Mucosa of descending colon (tissue), 3 donors: ENCODE results near the gene ARHGAP22. TPM values are rescaled to one million over a fixed set of nuclear protein-coding genes. Genes with fewer than 3 reads are reported as not detected.
"Not testable (repeated sequence)": the region's sequence is repeated elsewhere in the genome, so short reads cannot be mapped to it uniquely, and the experiment has no call there.

ENCODE experiments used
- ATAC-seq: fragments of 200-7000 bp; cut with Tn5 transposase; one replicate; pipeline ENCODE4 v1.9.1; 2020; ENCODE audit warnings: mild to moderate bottlenecking, moderate library complexity
- DNase-seq, 3 donors: peaks; one replicate each; pipeline ENCODE4 v3.0.0-alpha.2; 2020
- H3K36me3 ChIP-seq: fragments of 200-600 bp; one replicate; pipeline ENCODE4 v1.8.0; 2021; ENCODE audit warnings: low read depth, mild to moderate bottlenecking
- H3K4me1 ChIP-seq: fragments of 200-600 bp; one replicate; pipeline ENCODE4 v1.8.0; 2021; ENCODE audit warnings: low read depth, mild to moderate bottlenecking
- H3K4me3 ChIP-seq: fragments of 200-600 bp; one replicate; pipeline ENCODE4 v1.8.0; 2021; ENCODE audit warnings: mild to moderate bottlenecking
- H3K9me3 ChIP-seq: fragments of 200-600 bp; one replicate; pipeline ENCODE4 v1.8.0; 2021; ENCODE audit warnings: mild to moderate bottlenecking
- intact Hi-C, 2 donors: fragments of 100-400 bp; cut with DNase I in 1 of 2; cut with micrococcal nuclease in 1 of 2; formaldehyde crosslinking; loops; one replicate each; pipeline versions ENCODE4 v1.11.0 to v1.11.1; 2022; cut with DNase I, micrococcal nuclease
- total RNA-seq, 3 donors: library from RNA; stranded (reverse); fragmentation: NEBNext Ultra II Directional in 2 of 3; extraction: Animal tissue kit (Norgen Biotek cat#: 25700) in 2 of 3; gene quantifications; one replicate each; pipeline versions ENCODE4 v1.2.1 to v1.2.4, GENCODE V29; 2021 to 2023
- TF ChIP-seq, protein P1 (sequence below): fragments of 200-600 bp; IDR thresholded peaks from one replicate; pipeline ENCODE4 v1.8.0; 2022; ENCODE audit warnings: antibody characterized with exemption, mild to moderate bottlenecking
- donor health status: DM: no; HTN: no; CAD: no; lungs with moderate emphysema.
- donor health status: DM: no; HTN: no; CAD: no.
- donor health status: DM: no; HTN: yes; CAD: no.

The ARHGAP22 gene
- total RNA-seq, 3 donors from 2014 or later, result 0.93 to 5.9 (median 1.3) TPM

DNA sequence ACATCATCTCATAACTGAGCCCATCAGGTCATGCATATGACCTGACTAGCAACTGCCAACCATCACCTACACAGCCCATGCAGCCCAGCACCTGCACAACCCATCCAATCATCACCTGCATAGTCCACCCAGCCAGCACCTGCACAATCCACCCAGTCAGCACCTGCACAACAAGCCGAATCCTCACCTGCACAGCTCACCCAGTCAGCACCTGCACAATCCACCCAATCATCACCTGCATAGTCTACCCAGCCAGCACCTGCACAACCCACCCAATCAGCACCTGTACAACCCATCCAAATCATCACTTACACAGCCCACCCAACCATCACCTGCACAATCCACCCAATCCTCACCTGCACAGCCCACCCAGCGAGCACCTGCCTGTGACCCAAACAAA, 46.4 kb upstream of the ARHGAP22 start:
- Histone ChIP-seq H3K9me3 (no peaks in the 10 kb centered on the region), H3K4me1 (peaks cover 9% of the 10 kb centered on the region), H3K4me3 (no peak overlapping the region), H3K36me3 (no peaks in the 10 kb centered on the region)
- ATAC-seq, result no peak
- no peak for DNase-seq
- TF ChIP-seq, protein P1, sequence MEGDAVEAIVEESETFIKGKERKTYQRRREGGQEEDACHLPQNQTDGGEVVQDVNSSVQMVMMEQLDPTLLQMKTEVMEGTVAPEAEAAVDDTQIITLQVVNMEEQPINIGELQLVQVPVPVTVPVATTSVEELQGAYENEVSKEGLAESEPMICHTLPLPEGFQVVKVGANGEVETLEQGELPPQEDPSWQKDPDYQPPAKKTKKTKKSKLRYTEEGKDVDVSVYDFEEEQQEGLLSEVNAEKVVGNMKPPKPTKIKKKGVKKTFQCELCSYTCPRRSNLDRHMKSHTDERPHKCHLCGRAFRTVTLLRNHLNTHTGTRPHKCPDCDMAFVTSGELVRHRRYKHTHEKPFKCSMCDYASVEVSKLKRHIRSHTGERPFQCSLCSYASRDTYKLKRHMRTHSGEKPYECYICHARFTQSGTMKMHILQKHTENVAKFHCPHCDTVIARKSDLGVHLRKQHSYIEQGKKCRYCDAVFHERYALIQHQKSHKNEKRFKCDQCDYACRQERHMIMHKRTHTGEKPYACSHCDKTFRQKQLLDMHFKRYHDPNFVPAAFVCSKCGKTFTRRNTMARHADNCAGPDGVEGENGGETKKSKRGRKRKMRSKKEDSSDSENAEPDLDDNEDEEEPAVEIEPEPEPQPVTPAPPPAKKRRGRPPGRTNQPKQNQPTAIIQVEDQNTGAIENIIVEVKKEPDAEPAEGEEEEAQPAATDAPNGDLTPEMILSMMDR, result no peak
- intact Hi-C loops, result loop anchor here in 1 of 2 donors (10.0 kb wide), 1 partner anchor 96 kb away; no protein-coding TSS in a partner anchor

DNA sequence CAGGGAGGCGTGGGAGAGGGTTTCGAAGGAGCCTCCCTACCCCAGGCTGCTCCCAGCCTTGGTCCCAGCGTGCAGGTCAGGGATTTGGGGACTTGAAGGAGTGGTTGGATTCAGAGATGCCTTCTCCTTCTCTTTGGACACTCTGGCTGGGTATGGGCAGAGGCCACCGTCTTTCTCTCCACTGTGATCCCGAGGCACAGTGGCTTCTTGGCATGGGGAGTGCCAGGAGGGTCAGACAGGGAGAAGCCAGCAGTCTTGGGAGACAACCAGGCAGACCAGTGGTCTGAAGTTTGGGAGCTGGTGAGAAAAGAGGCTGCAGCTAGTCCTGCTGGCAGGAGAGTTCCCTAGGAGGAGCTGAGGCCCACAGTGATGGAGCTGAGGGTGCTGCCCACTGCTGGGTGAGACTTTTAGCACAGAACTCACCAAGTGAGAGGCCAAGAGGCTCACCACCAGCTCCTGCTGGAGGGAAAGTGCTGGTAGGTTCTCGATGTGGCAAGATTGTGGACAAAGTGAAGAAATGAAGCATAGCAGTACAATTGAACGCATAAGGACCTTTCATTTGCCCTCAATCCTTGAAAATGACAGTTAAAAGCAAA, 44.6 kb upstream of the ARHGAP22 start:
- no peaks in the 10 kb centered on the region for H3K9me3 ChIP-seq

DNA sequence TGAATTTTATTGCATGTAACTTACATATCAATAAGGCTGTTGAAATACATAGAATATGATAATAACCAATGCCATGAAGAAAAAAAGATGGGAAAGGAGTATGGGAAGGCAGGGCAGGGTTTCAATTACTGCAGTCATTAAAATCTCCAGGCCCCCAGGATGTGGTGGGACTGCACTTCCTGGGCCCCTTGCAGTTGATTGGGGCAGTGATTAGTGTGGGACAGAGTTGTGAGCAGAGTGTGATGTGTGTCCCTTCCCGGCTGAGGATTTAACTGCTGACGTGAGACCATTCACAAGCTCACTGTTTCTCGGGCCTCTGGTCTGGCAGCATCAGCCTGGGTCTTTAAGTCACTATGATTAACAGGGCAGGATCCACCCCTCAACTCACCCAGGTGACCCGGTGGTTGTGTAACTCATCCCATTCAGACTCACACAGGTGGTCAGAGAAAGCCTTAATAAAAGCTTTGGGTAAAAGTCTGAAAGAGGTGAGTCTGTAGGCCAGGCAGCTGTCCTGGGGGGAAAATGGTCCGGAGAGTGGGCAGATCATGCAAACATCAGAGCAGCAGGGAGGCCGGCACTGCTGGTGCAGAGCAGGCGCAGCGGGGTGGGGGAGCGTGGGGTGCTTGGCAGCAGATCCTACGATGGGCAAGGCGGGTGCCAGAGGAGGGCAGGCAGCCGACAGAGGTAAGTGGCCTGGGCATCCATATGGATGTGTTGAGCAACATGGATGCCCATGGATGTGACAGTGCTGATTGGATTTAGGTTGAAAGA, 43.5 kb upstream of the ARHGAP22 start:
- no peaks in the 10 kb centered on the region for H3K36me3 ChIP-seq
- ATAC-seq (no peak), DNase-seq (no peak)
- H3K9me3 ChIP-seq, result no peaks in the 10 kb centered on the region
- intact Hi-C loops, result no loop called here
- TF ChIP-seq, protein P1, result no peak
- no peak overlapping the region for H3K4me3 ChIP-seq
- H3K4me1 ChIP-seq, result no peaks in the 10 kb centered on the region

More for the DNA sequence above, 44.6 kb upstream of the ARHGAP22 start:
- no peak for ATAC-seq
- TF ChIP-seq, protein P1, result no peak
- Histone ChIP-seq H3K4me3 (no peak overlapping the region), H3K36me3 (no peaks in the 10 kb centered on the region), H3K4me1 (no peaks in the 10 kb centered on the region)
- intact Hi-C loops, result no loop called here
- no peak for DNase-seq

DNA sequence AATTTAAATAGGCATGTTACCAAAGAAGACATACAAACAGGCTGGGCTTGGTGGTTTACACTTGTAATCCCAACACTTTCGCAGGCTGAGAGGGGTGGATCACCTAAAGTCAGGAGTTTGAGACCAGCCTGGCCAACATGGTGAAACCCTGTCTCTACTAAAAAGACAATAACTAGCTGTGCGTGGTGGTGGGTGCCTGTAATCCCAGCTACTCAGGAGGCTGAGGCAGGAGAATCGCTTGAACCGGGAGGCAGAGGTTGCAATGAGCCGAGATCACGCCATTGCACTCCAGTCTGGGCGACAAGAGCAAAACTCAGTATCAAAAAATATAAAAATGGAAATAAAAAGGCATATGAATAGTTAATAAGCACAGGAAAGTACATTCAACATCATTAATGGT, 42.2 kb upstream of the ARHGAP22 start:
- H3K4me1 ChIP-seq, H3K36me3 ChIP-seq, H3K9me3 ChIP-seq, intact Hi-C loops, ATAC-seq, H3K4me3 ChIP-seq, DNase-seq: not testable (repeated sequence)

DNA sequence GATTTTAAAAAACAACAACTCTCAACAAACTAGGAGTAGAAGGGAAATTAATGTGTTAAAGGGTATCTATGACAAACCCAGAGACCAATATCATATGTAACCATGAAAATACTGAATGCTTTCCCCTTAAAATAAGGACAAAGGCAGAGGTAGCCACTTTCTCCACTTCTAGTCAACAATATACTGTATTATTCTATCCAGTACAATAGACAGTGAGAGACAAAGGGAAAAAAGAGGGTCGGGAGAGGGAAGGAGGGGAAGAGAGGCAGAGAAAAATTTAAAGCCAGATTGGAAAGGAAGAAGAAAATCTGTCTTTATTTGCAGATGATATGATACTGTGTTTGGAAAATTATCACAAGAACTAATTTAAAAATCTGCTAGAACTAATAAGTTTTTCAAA, 40.7 kb upstream of the ARHGAP22 start:
- Histone ChIP-seq H3K4me1 (no peaks in the 10 kb centered on the region), H3K4me3 (no peak overlapping the region), H3K9me3 (peaks cover 4% of the 10 kb centered on the region), H3K36me3 (no peaks in the 10 kb centered on the region)
- intact Hi-C loops, result no loop called here
- ATAC-seq, result no peak
- no peak for DNase-seq
- TF ChIP-seq, protein P1, result no peak

DNA sequence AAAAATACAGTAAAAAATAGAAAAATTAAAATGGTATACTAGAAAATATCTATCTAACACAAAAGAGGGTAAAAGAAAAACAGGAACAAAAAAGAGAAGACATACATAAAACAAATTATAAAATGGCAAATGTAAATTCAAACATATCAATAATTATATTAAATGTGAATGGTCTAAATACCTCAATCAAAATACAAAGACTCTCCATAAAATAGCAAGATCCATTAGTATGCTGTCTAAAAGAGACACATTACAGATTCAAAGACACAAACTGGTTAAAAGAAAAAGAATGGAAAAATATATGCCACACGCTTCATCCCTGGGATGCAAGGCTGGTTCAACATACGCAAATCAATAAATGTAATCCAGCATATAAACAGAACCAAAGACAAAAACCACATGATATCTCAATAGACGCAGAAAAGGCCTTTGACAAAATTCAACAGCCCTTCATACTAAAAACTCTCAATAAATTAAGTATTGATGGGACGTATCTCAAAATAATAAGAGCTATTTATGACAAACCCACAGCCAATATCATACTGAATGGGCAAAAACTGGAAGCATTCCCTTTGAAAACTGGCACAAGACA, 36.3 kb upstream of the ARHGAP22 start:
- DNase-seq, ATAC-seq, H3K9me3 ChIP-seq, H3K4me1 ChIP-seq, intact Hi-C loops, H3K4me3 ChIP-seq, H3K36me3 ChIP-seq: not testable (repeated sequence)
